Mucosa of descending colon (tissue), 3 donors: ENCODE data around the gene MYOZ2. TPM values are rescaled to one million over a fixed set of nuclear protein-coding genes. Genes with fewer than 3 reads are reported as not detected.

ENCODE experiments used
- ATAC-seq: fragments of 200-7000 bp; cut with Tn5 transposase; one replicate; pipeline ENCODE4 v1.9.1; 2020; ENCODE audit warnings: mild to moderate bottlenecking, moderate library complexity
- DNase-seq, 3 donors: peaks; one replicate each; pipeline ENCODE4 v3.0.0-alpha.2; 2020
- H3K36me3 ChIP-seq: fragments of 200-600 bp; one replicate; pipeline ENCODE4 v1.8.0; 2021; ENCODE audit warnings: low read depth, mild to moderate bottlenecking
- H3K4me1 ChIP-seq: fragments of 200-600 bp; one replicate; pipeline ENCODE4 v1.8.0; 2021; ENCODE audit warnings: low read depth, mild to moderate bottlenecking
- H3K4me3 ChIP-seq: fragments of 200-600 bp; one replicate; pipeline ENCODE4 v1.8.0; 2021; ENCODE audit warnings: mild to moderate bottlenecking
- H3K9me3 ChIP-seq: fragments of 200-600 bp; one replicate; pipeline ENCODE4 v1.8.0; 2021; ENCODE audit warnings: mild to moderate bottlenecking
- intact Hi-C, 2 donors: fragments of 100-400 bp; cut with DNase I in 1 of 2; cut with micrococcal nuclease in 1 of 2; formaldehyde crosslinking; loops; one replicate each; pipeline versions ENCODE4 v1.11.0 to v1.11.1; 2022; cut with DNase I, micrococcal nuclease
- total RNA-seq, 3 donors: library from RNA; stranded (reverse); fragmentation: NEBNext Ultra II Directional in 2 of 3; extraction: Animal tissue kit (Norgen Biotek cat#: 25700) in 2 of 3; gene quantifications; one replicate each; pipeline versions ENCODE4 v1.2.1 to v1.2.4, GENCODE V29; 2021 to 2023
- TF ChIP-seq, protein P1 (sequence below): fragments of 200-600 bp; IDR thresholded peaks from one replicate; pipeline ENCODE4 v1.8.0; 2022; ENCODE audit warnings: antibody characterized with exemption, mild to moderate bottlenecking
- donor health status: DM: no; HTN: no; CAD: no; lungs with moderate emphysema.
- donor health status: DM: no; HTN: no; CAD: no.
- donor health status: DM: no; HTN: yes; CAD: no.

MYOZ2 gene
- total RNA-seq, 3 donors from 2014 or later = 0.20 to 0.63 (median 0.29) TPM

- H3K4me3 ChIP-seq = no peak overlapping the region
- TF ChIP-seq, protein P1, sequence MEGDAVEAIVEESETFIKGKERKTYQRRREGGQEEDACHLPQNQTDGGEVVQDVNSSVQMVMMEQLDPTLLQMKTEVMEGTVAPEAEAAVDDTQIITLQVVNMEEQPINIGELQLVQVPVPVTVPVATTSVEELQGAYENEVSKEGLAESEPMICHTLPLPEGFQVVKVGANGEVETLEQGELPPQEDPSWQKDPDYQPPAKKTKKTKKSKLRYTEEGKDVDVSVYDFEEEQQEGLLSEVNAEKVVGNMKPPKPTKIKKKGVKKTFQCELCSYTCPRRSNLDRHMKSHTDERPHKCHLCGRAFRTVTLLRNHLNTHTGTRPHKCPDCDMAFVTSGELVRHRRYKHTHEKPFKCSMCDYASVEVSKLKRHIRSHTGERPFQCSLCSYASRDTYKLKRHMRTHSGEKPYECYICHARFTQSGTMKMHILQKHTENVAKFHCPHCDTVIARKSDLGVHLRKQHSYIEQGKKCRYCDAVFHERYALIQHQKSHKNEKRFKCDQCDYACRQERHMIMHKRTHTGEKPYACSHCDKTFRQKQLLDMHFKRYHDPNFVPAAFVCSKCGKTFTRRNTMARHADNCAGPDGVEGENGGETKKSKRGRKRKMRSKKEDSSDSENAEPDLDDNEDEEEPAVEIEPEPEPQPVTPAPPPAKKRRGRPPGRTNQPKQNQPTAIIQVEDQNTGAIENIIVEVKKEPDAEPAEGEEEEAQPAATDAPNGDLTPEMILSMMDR = no peak
- no peaks in the 10 kb centered on the region for H3K36me3 ChIP-seq
- H3K9me3 ChIP-seq = no peaks in the 10 kb centered on the region
- intact Hi-C loops = no loop called here
- no peaks in the 10 kb centered on the region for H3K4me1 ChIP-seq
- ATAC-seq = no peak
- no peak for DNase-seq
These were observed 43.4 kb downstream of the MYOZ2 start for GRCh38 chr4:119179011-119179410.

GRCh38 chr4:119184128-119184527 is 48.5 kb downstream of the MYOZ2 start:
- H3K36me3 ChIP-seq = no peaks in the 10 kb centered on the region
- H3K9me3 ChIP-seq = no peaks in the 10 kb centered on the region
- peaks cover 3% of the 10 kb centered on the region for H3K4me1 ChIP-seq
- TF ChIP-seq, protein P1 = no peak
- intact Hi-C loops = no loop called here
- ATAC-seq = peak; percentile 97
- H3K4me3 ChIP-seq = no peak overlapping the region
- DNase-seq = peak in 1 of 3 donors; percentile 68

- Histone ChIP-seq H3K4me1 (peaks cover 3% of the 10 kb centered on the region), H3K9me3 (no peaks in the 10 kb centered on the region), H3K36me3 (no peaks in the 10 kb centered on the region), H3K4me3 (no peak overlapping the region)
- intact Hi-C loops = no loop called here
- TF ChIP-seq, protein P1 = no peak
- DNase-seq = no peak
- peak; percentile 20 for ATAC-seq
These were observed 54.0 kb downstream of the MYOZ2 start for GRCh38 chr4:119189638-119190037.

GRCh38 chr4:119190354-119190753 is 54.7 kb downstream of the MYOZ2 start:
- intact Hi-C loops = no loop called here
- no peaks in the 10 kb centered on the region for H3K36me3 ChIP-seq
- TF ChIP-seq, protein P1 = no peak
- H3K4me3 ChIP-seq = no peak overlapping the region
- ATAC-seq (peak; percentile 30), DNase-seq (no peak)
- H3K9me3 ChIP-seq = no peaks in the 10 kb centered on the region
- H3K4me1 ChIP-seq = no peaks in the 10 kb centered on the region

DNA sequence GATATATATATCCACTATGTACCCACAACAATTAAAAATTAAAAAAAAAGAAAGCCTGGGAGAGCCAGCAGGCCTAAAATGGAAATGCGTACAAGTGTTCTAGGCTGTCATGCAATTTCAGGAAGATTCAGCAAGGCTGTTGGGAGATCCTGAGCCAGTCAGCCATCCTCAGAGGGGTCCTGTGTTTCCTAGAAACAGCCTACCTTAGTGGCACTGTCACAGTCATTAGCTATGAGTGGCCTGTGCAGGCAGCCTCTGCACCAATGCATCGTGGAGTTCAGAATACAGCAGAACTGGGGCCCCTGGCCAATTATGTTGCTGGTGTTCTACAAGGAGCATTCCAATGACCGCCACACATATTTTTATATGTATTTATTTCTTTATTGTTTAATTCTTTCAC is 55.9 kb downstream of the MYOZ2 start:
- no peaks in the 10 kb centered on the region for H3K4me1 ChIP-seq
- DNase-seq (no peak), ATAC-seq (no peak)
- H3K9me3 ChIP-seq = no peaks in the 10 kb centered on the region
- intact Hi-C loops = no loop called here
- no peak overlapping the region for H3K4me3 ChIP-seq
- no peaks in the 10 kb centered on the region for H3K36me3 ChIP-seq
- TF ChIP-seq, protein P1 = no peak

DNA sequence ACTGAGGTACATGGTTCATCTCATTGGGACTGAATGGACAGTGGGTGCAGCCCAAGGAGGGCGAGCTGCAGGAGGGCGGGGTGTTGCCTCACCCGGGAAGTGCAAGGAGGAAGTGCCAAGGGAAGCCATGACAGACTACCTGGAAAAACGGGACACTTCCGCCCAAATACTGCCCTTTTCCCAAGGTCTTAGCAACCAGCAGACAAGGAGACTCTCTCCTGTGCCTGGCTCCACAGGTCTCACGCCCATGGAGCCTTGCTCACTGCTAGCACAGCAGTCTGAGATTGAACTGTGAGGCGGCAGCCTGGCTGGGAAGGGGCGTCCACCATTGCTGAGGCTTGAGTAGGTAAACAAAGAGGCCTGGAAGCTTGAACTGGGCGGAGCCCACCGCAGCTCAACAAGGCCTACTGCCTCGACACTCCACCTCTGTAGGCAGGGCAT is 62.2 kb downstream of the MYOZ2 start:
- Histone ChIP-seq H3K9me3 (no peaks in the 10 kb centered on the region), H3K4me1 (no peaks in the 10 kb centered on the region), H3K36me3 (no peaks in the 10 kb centered on the region), H3K4me3 (no peak overlapping the region)
- DNase-seq = no peak
- TF ChIP-seq, protein P1 = no peak
- intact Hi-C loops = no loop called here
- no peak for ATAC-seq
